ENCODE data around the gene TUBE1.

DNA sequence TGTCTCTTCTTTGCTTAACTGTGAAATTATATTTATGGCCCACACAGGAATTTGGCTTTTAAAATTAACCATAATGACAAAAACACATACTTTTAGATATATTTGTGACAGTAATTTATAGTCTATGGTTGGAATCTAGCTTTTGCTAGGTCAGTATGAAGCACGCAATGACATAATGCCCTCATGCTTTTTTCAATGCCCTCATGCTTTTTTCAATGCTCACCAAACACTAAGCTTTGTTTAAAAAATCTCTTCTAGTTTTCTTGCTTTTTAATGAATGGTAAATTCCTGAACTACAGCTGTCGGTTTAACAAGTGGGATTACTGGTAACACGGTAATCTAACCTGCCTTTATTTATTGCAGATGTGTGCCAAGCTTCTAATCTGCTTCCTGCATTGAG is 20.7 kb downstream of the TUBE1 start:
- no peak for TF ChIP-seq POLR2A (IDR thresholded peaks at IDR 0.05)
- TF ChIP-seq, protein P1, sequence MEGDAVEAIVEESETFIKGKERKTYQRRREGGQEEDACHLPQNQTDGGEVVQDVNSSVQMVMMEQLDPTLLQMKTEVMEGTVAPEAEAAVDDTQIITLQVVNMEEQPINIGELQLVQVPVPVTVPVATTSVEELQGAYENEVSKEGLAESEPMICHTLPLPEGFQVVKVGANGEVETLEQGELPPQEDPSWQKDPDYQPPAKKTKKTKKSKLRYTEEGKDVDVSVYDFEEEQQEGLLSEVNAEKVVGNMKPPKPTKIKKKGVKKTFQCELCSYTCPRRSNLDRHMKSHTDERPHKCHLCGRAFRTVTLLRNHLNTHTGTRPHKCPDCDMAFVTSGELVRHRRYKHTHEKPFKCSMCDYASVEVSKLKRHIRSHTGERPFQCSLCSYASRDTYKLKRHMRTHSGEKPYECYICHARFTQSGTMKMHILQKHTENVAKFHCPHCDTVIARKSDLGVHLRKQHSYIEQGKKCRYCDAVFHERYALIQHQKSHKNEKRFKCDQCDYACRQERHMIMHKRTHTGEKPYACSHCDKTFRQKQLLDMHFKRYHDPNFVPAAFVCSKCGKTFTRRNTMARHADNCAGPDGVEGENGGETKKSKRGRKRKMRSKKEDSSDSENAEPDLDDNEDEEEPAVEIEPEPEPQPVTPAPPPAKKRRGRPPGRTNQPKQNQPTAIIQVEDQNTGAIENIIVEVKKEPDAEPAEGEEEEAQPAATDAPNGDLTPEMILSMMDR (IDR thresholded peaks at IDR 0.05): no peak

Data from body of pancreas (tissue), 4 donors.